ENCODE data around the gene SNTA1.

- no peak for TF ChIP-seq CTCF (IDR thresholded peaks at IDR 0.05)
- TF ChIP-seq POLR2A (IDR thresholded peaks at IDR 0.05) = no peak
These were observed 55.3 kb downstream of the SNTA1 start for GRCh38 chr20:33388268-33388667.
